Endothelial cell of umbilical vein (primary cell): ENCODE results near the gene ABHD5. TPM values are rescaled to one million over a fixed set of nuclear protein-coding genes. Genes with fewer than 3 reads are reported as not detected.
A peak's percentile ranks its signal among the peaks of the same experiment; 100 is the strongest.

Experiments
- BruUV-seq: library from RNA; stranded (reverse); fragments of 400-500 nt; replicated peaks from 2 replicates; lab custom pipeline; 2021; lab: Mats Ljungman, UMichigan
- CTCF ChIA-PET: fragments of 300-600, 350-600 bp; sonication (Branson Sonifier 250); formaldehyde crosslinking; loops from one replicate; lab custom pipeline; 2021; ENCODE audit warnings: antibody characterized with exemption, inconsistent platforms; lab: Charles Lee
- POLR2A ChIA-PET: fragments of 300-600, 350-600 bp; sonication (Branson Sonifier 250); formaldehyde crosslinking; loops from one replicate; lab custom pipeline; 2021; ENCODE audit warnings: antibody characterized with exemption, inconsistent platforms; lab: Charles Lee
- DNase-seq: peaks from one replicate; pipeline ENCODE4 v3.0.0-alpha.2; 2011; ENCODE audit warnings: low read depth, low spot score
- FAIRE-seq: peaks from 2 replicates; lab custom pipeline; 2011; peaks lifted over from hg19 to GRCh38; lab: Jason Lieb, UNC
- H2AFZ ChIP-seq: 2 replicates; pipeline ENCODE4 v1.6.0; 2012; ENCODE audit warnings: low read depth, low read length, control low read depth, inconsistent platforms
- H3K27ac ChIP-seq: 2 replicates; pipeline ENCODE4 v1.5.1; 2011; ENCODE audit warnings: low read depth, mild to moderate bottlenecking, control low read depth, low read length, moderate library complexity; ENCODE audit not compliant: insufficient read depth
- H3K27me3 ChIP-seq, 2 experiments: 2 replicates each; pipeline versions ENCODE4 v1.6.0 to v1.6.1; 2011; ENCODE audit warnings: low read length in 2 of 2, mixed read lengths in 1 of 2; ENCODE audit not compliant: control insufficient read depth in 2 of 2, insufficient read depth in 2 of 2
- H3K36me3 ChIP-seq, 2 experiments: 2 replicates in 1 of 2; 3 replicates in 1 of 2; pipeline ENCODE4 v1.5.1; 2011; ENCODE audit warnings: low read length in 2 of 2, mild to moderate bottlenecking in 1 of 2, moderate library complexity in 1 of 2; ENCODE audit not compliant: control insufficient read depth in 2 of 2, insufficient read depth in 2 of 2; ENCODE audit errors: extremely low read depth in 1 of 2
- H3K4me1 ChIP-seq: 3 replicates; pipeline ENCODE4 v1.5.1; 2011; ENCODE audit warnings: mild to moderate bottlenecking, low read length; ENCODE audit not compliant: control insufficient read depth, insufficient read depth; ENCODE audit errors: extremely low read depth
- H3K4me2 ChIP-seq: 2 replicates; pipeline ENCODE4 v1.6.1; 2011; ENCODE audit warnings: low read length, control low read depth, mixed read lengths; ENCODE audit not compliant: insufficient read depth
- H3K4me3 ChIP-seq, 3 experiments: fragments of 200-600 bp in 1 of 3; sonication (generic), shearing (Covaris generic) in 1 of 3; replicated peaks in 1 of 3; 2 replicates each; pipeline ENCODE4 v1.5.1; 2011 to 2016; ENCODE audit warnings: control low read depth in 3 of 3, low read length in 3 of 3, mild to moderate bottlenecking in 2 of 3, inconsistent platforms in 1 of 3, low read depth in 1 of 3, moderate library complexity in 1 of 3; ENCODE audit not compliant: insufficient read depth in 1 of 3
- H3K79me2 ChIP-seq: 2 replicates; pipeline ENCODE4 v1.6.0; 2012; ENCODE audit warnings: low read length, inconsistent platforms; ENCODE audit not compliant: control insufficient read depth, insufficient read depth
- H3K9ac ChIP-seq: replicated peaks from 2 replicates; pipeline ENCODE3; 2011; ENCODE audit warnings: low read length, control low read depth; ENCODE audit not compliant: insufficient read depth; ENCODE audit errors: extremely low read depth
- H3K9me1 ChIP-seq: replicated peaks from 3 replicates; pipeline ENCODE4 v1.6.0; 2011; ENCODE audit warnings: mild to moderate bottlenecking, low read length; ENCODE audit not compliant: control insufficient read depth, insufficient read depth; ENCODE audit errors: extremely low read depth
- H3K9me3 ChIP-seq: replicated peaks from 2 replicates; pipeline ENCODE4 v1.5.1; 2012; ENCODE audit warnings: low read length, inconsistent platforms; ENCODE audit not compliant: control insufficient read depth, insufficient read depth
- H4K20me1 ChIP-seq: replicated peaks from 2 replicates; pipeline ENCODE3; 2011; ENCODE audit warnings: mild to moderate bottlenecking, low read length; ENCODE audit not compliant: control insufficient read depth, insufficient read depth; ENCODE audit errors: extremely low read depth
- CTCF ChIP-seq, 2 donors: IDR thresholded peaks; 1 replicate in 1 of 2; 2 replicates in 1 of 2; pipeline ENCODE4 v1.5.1; 2011; ENCODE audit warnings: low read length in 2 of 2, mild to moderate bottlenecking in 2 of 2, moderate library complexity in 2 of 2, control low read depth in 1 of 2, inconsistent platforms in 1 of 2, low read depth in 1 of 2; ENCODE audit not compliant: insufficient read depth in 1 of 2; ENCODE audit errors: extremely low read depth in 1 of 2
- EZH2 ChIP-seq: IDR thresholded peaks from 2 replicates; pipeline ENCODE4 v1.6.1; 2012; ENCODE audit warnings: borderline replicate concordance, low read depth, mild to moderate bottlenecking, moderate library complexity, low read length, inconsistent platforms; ENCODE audit not compliant: severe bottlenecking
- FOS ChIP-seq: IDR thresholded peaks from 2 replicates; pipeline ENCODE4 v1.6.1; 2011; ENCODE audit warnings: mild to moderate bottlenecking, low read length, moderate library complexity, borderline replicate concordance; ENCODE audit not compliant: insufficient read depth
- GATA2 ChIP-seq: IDR thresholded peaks from 2 replicates; pipeline ENCODE4 v1.7.0; 2011; ENCODE audit warnings: low read depth, mild to moderate bottlenecking, moderate library complexity, mixed read lengths, low read length; ENCODE audit not compliant: insufficient read length, insufficient read depth
- JUN ChIP-seq: IDR thresholded peaks from 2 replicates; pipeline ENCODE4 v1.6.1; 2011; ENCODE audit warnings: borderline replicate concordance, low read depth; ENCODE audit not compliant: insufficient read length, insufficient read depth
- MAX ChIP-seq: IDR thresholded peaks from 2 replicates; pipeline ENCODE4 v1.6.1; 2011; ENCODE audit not compliant: insufficient read depth, insufficient read length
- MYC ChIP-seq: IDR thresholded peaks from one replicate; pipeline ENCODE4 v1.6.1; 2011; ENCODE audit warnings: mild to moderate bottlenecking, low read depth, low read length
- POLR2A ChIP-seq: IDR thresholded peaks from 2 replicates; pipeline ENCODE4 v1.6.1; 2012; ENCODE audit warnings: low read depth, mild to moderate bottlenecking, control low read depth, low read length
- POLR2AphosphoS5 ChIP-seq: IDR thresholded peaks from 2 replicates; pipeline ENCODE4 v1.6.1; 2012; ENCODE audit warnings: low read depth, mild to moderate bottlenecking, control low read depth, low read length, moderate library complexity; ENCODE audit not compliant: insufficient read depth
- dilution Hi-C: fragments of 300-500 bp; cut with MboI; formaldehyde crosslinking; loops from one replicate; pipeline ENCODE4 v1.15.0; 2019; ENCODE audit warnings: low sequenced_read_pairs; ENCODE audit not compliant: extremely low pct_ligation_motif_present
- intact Hi-C: fragments of 100-400 bp; cut with micrococcal nuclease; formaldehyde crosslinking; loops from one replicate; pipeline ENCODE4 v1.10.0; 2022
- polyA plus RNA-seq, 4 experiments: library from polyadenylated mRNA; depleted of rRNA in 3 of 4; stranded (reverse) in 3 of 4; unstranded in 1 of 4; fragments of >200 nt; gene quantifications; 2 replicates each; pipeline versions ENCODE4 v1.2.1 to v1.2.3, GENCODE V29; 2011 to 2012; ENCODE audit warnings: missing spikeins in 1 of 4
- total RNA-seq: library from RNA; stranded (reverse); gene quantifications from 2 replicates; pipeline ENCODE4 v1.2.3, GENCODE V29; 2021

Gene ABHD5
- total and polyA plus RNA-seq, 2 donors (not counting 3 experiments of a cell fraction or from before 2014, with no cell fraction given): 10.0 to 21.2 TPM

GRCh38 chr3:43723121-43723734, 32.5 kb downstream of the ABHD5 start:
- Histone ChIP-seq H3K4me1 (no peaks in the 10 kb centered on the region), H3K27ac (no peak overlapping the region), H3K4me3 (no peak overlapping the region), H3K9ac (no peak overlapping the region), H3K79me2 (no peaks in the 10 kb centered on the region), H2AFZ (no peak overlapping the region), H3K4me2 (no peak overlapping the region), H3K9me1 (no peaks in the 10 kb centered on the region), H4K20me1 (no peaks in the 10 kb centered on the region), H3K36me3 (peaks cover 0 to 9% of the 10 kb centered on the region in 2 experiments), H3K9me3 (no peaks in the 10 kb centered on the region), H3K27me3 (no peaks in the 10 kb centered on the region)
- no peak for FAIRE-seq
- no TSS peak for BruUV-seq
- intact Hi-C loops (no loop called here), dilution Hi-C loops (no loop called here)
- DNase-seq: peak; percentile 54
- CTCF ChIA-PET: no interaction called here
- TF ChIP-seq JUN (peak; percentile 35), FOS (no peak), MYC (no peak)
- POLR2A ChIA-PET: no interaction called here

- no peaks in the 10 kb centered on the region for H3K4me1 ChIP-seq
- no peak for FAIRE-seq
- no peak for DNase-seq
- no peak overlapping the region for H3K4me3 ChIP-seq
- H3K27ac ChIP-seq: no peak overlapping the region
- intact Hi-C loops: no loop called here
- H3K4me2 ChIP-seq: no peak overlapping the region
- no peaks in the 10 kb centered on the region for H4K20me1 ChIP-seq
- H3K9me3 ChIP-seq: no peaks in the 10 kb centered on the region
- H3K79me2 ChIP-seq: no peaks in the 10 kb centered on the region
- no TSS peak for BruUV-seq
- no peak overlapping the region for H2AFZ ChIP-seq
- CTCF ChIA-PET: interaction anchor here (1.5 kb wide), 1 partner anchor 12 kb away, joined by 3 read pairs; no protein-coding TSS in a partner anchor
- H3K9me1 ChIP-seq: no peaks in the 10 kb centered on the region
- H3K9ac ChIP-seq: no peak overlapping the region
- dilution Hi-C loops: no loop called here
- POLR2A ChIA-PET: no interaction called here
- H3K27me3 ChIP-seq: no peaks in the 10 kb centered on the region
- TF ChIP-seq CTCF (IDR thresholded peaks at IDR 0.05; ENCODE audit: extremely low read depth in 1 of 2, insufficient read depth in 1 of 2, low read depth in 1 of 2, low read length in 2 of 2) (no peak), POLR2AphosphoS5 (no peak), POLR2A (no peak), EZH2 (no peak), GATA2 (no peak), JUN (no peak), MAX (no peak), FOS (no peak), MYC (no peak)
- H3K36me3 ChIP-seq: no peaks in the 10 kb centered on the region
These were observed 35.8 kb downstream of the ABHD5 start for GRCh38 chr3:43726521-43726920.
